ENCODE data around the gene FBXW11.

The FBXW11 gene

DNA sequence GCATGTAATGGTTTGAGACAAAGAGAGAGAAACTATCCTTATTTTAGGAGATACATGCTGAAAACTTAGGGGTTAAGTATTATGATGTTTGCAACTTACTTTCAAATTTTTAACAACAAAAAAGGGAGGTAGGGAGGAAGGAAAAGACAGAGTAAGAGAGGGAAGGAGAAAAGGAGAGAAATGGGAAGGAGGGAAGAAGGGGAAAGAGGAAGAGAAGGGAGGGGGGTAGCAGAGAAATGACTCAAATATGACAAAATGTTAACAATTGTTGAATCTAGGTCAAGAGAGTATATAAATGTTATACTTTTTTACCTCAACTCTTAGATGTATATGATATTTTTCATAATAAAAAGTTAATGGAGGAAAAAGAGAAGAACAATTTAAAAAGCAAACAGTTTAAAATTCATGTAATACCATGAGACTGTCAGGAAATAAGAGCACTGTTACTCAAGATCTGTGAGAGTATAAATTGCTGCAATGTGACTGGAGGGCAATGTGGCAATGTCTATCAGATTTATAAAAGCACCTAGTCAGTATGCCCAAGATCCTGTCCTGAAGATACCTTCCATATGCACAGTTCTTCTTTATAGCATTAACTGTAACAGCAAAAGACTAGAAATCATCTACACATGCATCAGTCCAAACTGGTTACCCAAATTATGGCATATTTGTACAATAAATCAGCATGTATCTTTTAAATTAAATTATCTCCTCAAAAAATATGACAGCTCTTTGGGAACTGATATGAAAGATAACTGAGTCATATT is 16.3 kb downstream of the FBXW11 start:
- Histone ChIP-seq H3F3A (ENCODE audit: low read depth) (no peaks in the 10 kb centered on the region), H3K4me1 (ENCODE audit: insufficient read depth, low read length, poor library complexity, severe bottlenecking) (no peaks in the 10 kb centered on the region), H3K9ac (ENCODE audit: low read depth, low read length, poor library complexity, severe bottlenecking) (no peak overlapping the region), H4K20me1 (ENCODE audit: insufficient read depth, low read length, poor library complexity, severe bottlenecking) (peaks cover 2% of the 10 kb centered on the region), H3K9me2 (replicated peaks; ENCODE audit: low read depth, low read length) (no peaks in the 10 kb centered on the region), H3K27me3 (ENCODE audit: insufficient read depth, low read length, poor library complexity, severe bottlenecking) (no peaks in the 10 kb centered on the region), H3K79me2 (ENCODE audit: insufficient read depth, low read length) (peaks cover 32% of the 10 kb centered on the region; the same call in 1 of the 2 replicates), H3K4me3 (ENCODE audit: low read length, poor library complexity, severe bottlenecking) (no peak overlapping the region), H3K4me2 (ENCODE audit: low read depth, low read length, poor library complexity, severe bottlenecking) (no peak overlapping the region), H3K36me3 (ENCODE audit: insufficient read depth, low read length) (0 out of 2 replicates have a peak, but pooled peaks cover 3% of the 10 kb centered on the region), H3K9me3 (ENCODE audit: insufficient read depth, low read depth, low read length) (no peaks in the 10 kb centered on the region), H2AFZ (ENCODE audit: low read length) (no peak overlapping the region)
- TF ChIP-seq EZH2phosphoT487 (IDR thresholded peaks at IDR 0.05; ENCODE audit: borderline replicate concordance): no peak
- TF ChIP-seq, protein P1, sequence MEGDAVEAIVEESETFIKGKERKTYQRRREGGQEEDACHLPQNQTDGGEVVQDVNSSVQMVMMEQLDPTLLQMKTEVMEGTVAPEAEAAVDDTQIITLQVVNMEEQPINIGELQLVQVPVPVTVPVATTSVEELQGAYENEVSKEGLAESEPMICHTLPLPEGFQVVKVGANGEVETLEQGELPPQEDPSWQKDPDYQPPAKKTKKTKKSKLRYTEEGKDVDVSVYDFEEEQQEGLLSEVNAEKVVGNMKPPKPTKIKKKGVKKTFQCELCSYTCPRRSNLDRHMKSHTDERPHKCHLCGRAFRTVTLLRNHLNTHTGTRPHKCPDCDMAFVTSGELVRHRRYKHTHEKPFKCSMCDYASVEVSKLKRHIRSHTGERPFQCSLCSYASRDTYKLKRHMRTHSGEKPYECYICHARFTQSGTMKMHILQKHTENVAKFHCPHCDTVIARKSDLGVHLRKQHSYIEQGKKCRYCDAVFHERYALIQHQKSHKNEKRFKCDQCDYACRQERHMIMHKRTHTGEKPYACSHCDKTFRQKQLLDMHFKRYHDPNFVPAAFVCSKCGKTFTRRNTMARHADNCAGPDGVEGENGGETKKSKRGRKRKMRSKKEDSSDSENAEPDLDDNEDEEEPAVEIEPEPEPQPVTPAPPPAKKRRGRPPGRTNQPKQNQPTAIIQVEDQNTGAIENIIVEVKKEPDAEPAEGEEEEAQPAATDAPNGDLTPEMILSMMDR (conservative IDR thresholded peaks at IDR 0.05; ENCODE audit: low read length): no peak

DNA sequence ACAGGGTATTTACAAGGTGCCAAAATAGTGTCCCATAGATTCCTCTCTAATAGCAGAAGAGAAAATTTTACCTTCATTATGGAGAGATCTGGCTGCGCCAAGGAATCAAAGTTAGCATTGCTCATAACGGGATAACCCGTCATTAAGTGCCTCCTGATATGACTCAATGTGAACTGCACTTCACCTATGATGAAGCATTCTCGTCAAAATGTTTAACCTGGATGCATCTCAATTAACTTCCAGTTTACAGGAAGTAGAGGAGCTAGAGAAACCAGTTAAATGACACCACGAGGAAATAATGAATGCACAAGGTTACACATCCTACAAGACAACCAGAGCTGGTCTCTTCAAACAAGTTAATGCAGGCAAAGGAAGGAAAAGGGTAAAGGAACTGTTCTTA is 17.2 kb downstream of the FBXW11 start:
- Histone ChIP-seq H3K4me2 (ENCODE audit: low read depth, low read length, poor library complexity, severe bottlenecking) (no peak overlapping the region), H4K20me1 (ENCODE audit: insufficient read depth, low read length, poor library complexity, severe bottlenecking) (peaks cover 9% of the 10 kb centered on the region), H3F3A (ENCODE audit: low read depth) (no peaks in the 10 kb centered on the region), H2AFZ (ENCODE audit: low read length) (no peak overlapping the region), H3K79me2 (ENCODE audit: insufficient read depth, low read length) (peaks cover 37% of the 10 kb centered on the region; the same call in 1 of the 2 replicates), H3K36me3 (ENCODE audit: insufficient read depth, low read length) (0 out of 2 replicates have a peak, but pooled peaks cover 3% of the 10 kb centered on the region), H3K4me1 (ENCODE audit: insufficient read depth, low read length, poor library complexity, severe bottlenecking) (no peaks in the 10 kb centered on the region), H3K9me2 (replicated peaks; ENCODE audit: low read depth, low read length) (no peaks in the 10 kb centered on the region), H3K27me3 (ENCODE audit: insufficient read depth, low read length, poor library complexity, severe bottlenecking) (no peaks in the 10 kb centered on the region), H3K4me3 (ENCODE audit: low read length, poor library complexity, severe bottlenecking) (no peak overlapping the region), H3K9me3 (ENCODE audit: insufficient read depth, low read depth, low read length) (no peaks in the 10 kb centered on the region), H3K9ac (ENCODE audit: low read depth, low read length, poor library complexity, severe bottlenecking) (no peak overlapping the region)
- no peak for TF ChIP-seq EZH2phosphoT487 (IDR thresholded peaks at IDR 0.05; ENCODE audit: borderline replicate concordance)
- TF ChIP-seq, protein P1 (conservative IDR thresholded peaks at IDR 0.05; ENCODE audit: low read length): no peak

DNA sequence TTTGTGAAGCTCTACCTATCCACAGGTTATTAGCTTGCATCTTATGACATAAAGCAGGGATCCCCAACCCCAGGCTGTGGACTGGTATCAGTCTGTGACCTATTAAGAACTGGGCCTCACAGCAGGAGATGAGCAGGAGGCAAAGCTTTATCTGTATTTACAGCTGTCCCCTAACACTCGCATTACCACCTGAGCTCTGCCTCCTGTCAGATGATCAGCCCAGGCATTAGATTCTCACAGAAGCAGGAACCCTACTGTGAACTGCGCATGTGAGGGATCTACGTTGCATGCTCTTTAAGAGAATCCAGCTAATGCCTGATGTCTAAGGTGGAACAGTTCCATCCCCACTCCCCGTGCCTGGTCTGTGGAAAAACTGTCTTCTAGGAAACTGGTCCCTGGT is 19.7 kb downstream of the FBXW11 start:
- Histone ChIP-seq H3K27me3 (ENCODE audit: insufficient read depth, low read length, poor library complexity, severe bottlenecking) (no peaks in the 10 kb centered on the region), H3F3A (ENCODE audit: low read depth) (no peaks in the 10 kb centered on the region), H3K4me2 (ENCODE audit: low read depth, low read length, poor library complexity, severe bottlenecking) (no peak overlapping the region), H3K36me3 (ENCODE audit: insufficient read depth, low read length) (0 out of 2 replicates have a peak, but pooled peaks cover 3% of the 10 kb centered on the region), H4K20me1 (ENCODE audit: insufficient read depth, low read length, poor library complexity, severe bottlenecking) (peaks cover 9% of the 10 kb centered on the region), H3K4me1 (ENCODE audit: insufficient read depth, low read length, poor library complexity, severe bottlenecking) (no peaks in the 10 kb centered on the region), H3K4me3 (ENCODE audit: low read length, poor library complexity, severe bottlenecking) (no peak overlapping the region), H3K9ac (ENCODE audit: low read depth, low read length, poor library complexity, severe bottlenecking) (no peak overlapping the region), H3K79me2 (ENCODE audit: insufficient read depth, low read length) (peaks cover 54% of the 10 kb centered on the region), H3K9me2 (replicated peaks; ENCODE audit: low read depth, low read length) (no peaks in the 10 kb centered on the region), H3K9me3 (ENCODE audit: insufficient read depth, low read depth, low read length) (no peaks in the 10 kb centered on the region), H2AFZ (ENCODE audit: low read length) (no peak overlapping the region)
- TF ChIP-seq EZH2phosphoT487 (IDR thresholded peaks at IDR 0.05; ENCODE audit: borderline replicate concordance): no peak
- TF ChIP-seq, protein P1 (conservative IDR thresholded peaks at IDR 0.05; ENCODE audit: low read length): no peak

All from Loucy (cell line).